Measurements from ENCODE around the gene FAF1. TPM values are rescaled to one million over a fixed set of nuclear protein-coding genes. Genes with fewer than 3 reads are reported as not detected.
"Not testable (repeated sequence)": the region's sequence is repeated elsewhere in the genome, so short reads cannot be mapped to it uniquely, and the experiment has no call there.

FAF1 gene
- total RNA-seq, 2 donors from 2014 or later: 17.8 to 27.5 TPM

GRCh38 chr1:50542362-50542761 lies 417.7 kb downstream of the FAF1 start:
- Histone ChIP-seq H3K4me1 (no peaks in the 10 kb centered on the region), H3K36me3 (replicated peaks in 1 of 2; ENCODE audit: insufficient read depth in 1 of 2, low read depth in 2 of 2) (peaks cover 0 to 2% of the 10 kb centered on the region in 2 donors), H3K4me3 (no peak overlapping the region), H3K27ac (no peak overlapping the region), H3K27me3 (no peaks in the 10 kb centered on the region), H3K9me3 (no peaks in the 10 kb centered on the region)
- DNase-seq (no peak), ATAC-seq (no peak)
- intact Hi-C loops (cut with DNase I): no loop called here
- no peak for TF ChIP-seq CTCF (IDR thresholded peaks at IDR 0.05)
- TF ChIP-seq POLR2A (IDR thresholded peaks at IDR 0.05): no peak

GRCh38 chr1:50538476-50538875 lies 421.6 kb downstream of the FAF1 start:
- peaks cover 0 to 2% of the 10 kb centered on the region in 2 donors for H3K36me3 ChIP-seq (replicated peaks in 1 of 2; ENCODE audit: insufficient read depth in 1 of 2, low read depth in 2 of 2)
- no peak overlapping the region for H3K27ac ChIP-seq
- ATAC-seq: no peak
- H3K27me3 ChIP-seq: no peaks in the 10 kb centered on the region
- no peak for TF ChIP-seq POLR2A (IDR thresholded peaks at IDR 0.05)
- TF ChIP-seq CTCF (IDR thresholded peaks at IDR 0.05): no peak
- H3K4me1 ChIP-seq: no peaks in the 10 kb centered on the region
- no peak overlapping the region for H3K4me3 ChIP-seq
- no peaks in the 10 kb centered on the region for H3K9me3 ChIP-seq
- DNase-seq: no peak
- 94 to 97% methylated on average over 1 of the region's 1 CpG for WGBS, 2 donors
- intact Hi-C loops (cut with DNase I): no loop called here

- intact Hi-C loops (cut with DNase I): no loop called here
- DNase-seq (no peak), ATAC-seq (no peak)
- Histone ChIP-seq H3K4me1 (no peaks in the 10 kb centered on the region), H3K27me3 (no peaks in the 10 kb centered on the region), H3K27ac (no peak overlapping the region), H3K9me3 (no peaks in the 10 kb centered on the region), H3K4me3 (no peak overlapping the region), H3K36me3 (replicated peaks in 1 of 2; ENCODE audit: insufficient read depth in 1 of 2, low read depth in 2 of 2) (no peaks in the 10 kb centered on the region)
- 94 to 100% methylated on average over 1 of the region's 1 CpG for WGBS, 2 donors
- TF ChIP-seq POLR2A (IDR thresholded peaks at IDR 0.05) (no peak), CTCF (IDR thresholded peaks at IDR 0.05) (no peak)
These were observed 428.5 kb downstream of the FAF1 start for GRCh38 chr1:50531601-50532000.

GRCh38 chr1:50531027-50531426 lies 429.0 kb downstream of the FAF1 start:
- Histone ChIP-seq H3K9me3 (no peaks in the 10 kb centered on the region), H3K4me3 (no peak overlapping the region), H3K27ac (no peak overlapping the region), H3K27me3 (no peaks in the 10 kb centered on the region), H3K36me3 (replicated peaks in 1 of 2; ENCODE audit: insufficient read depth in 1 of 2, low read depth in 2 of 2) (no peaks in the 10 kb centered on the region), H3K4me1 (no peaks in the 10 kb centered on the region)
- intact Hi-C loops (cut with DNase I): no loop called here
- 91 to 92% methylated on average over 2 of the region's 2 CpGs for WGBS, 2 donors
- DNase-seq (no peak), ATAC-seq (no peak)
- TF ChIP-seq CTCF (IDR thresholded peaks at IDR 0.05): no peak
- no peak for TF ChIP-seq POLR2A (IDR thresholded peaks at IDR 0.05)

GRCh38 chr1:50529510-50529909 lies 430.6 kb downstream of the FAF1 start:
- no peaks in the 10 kb centered on the region for H3K4me1 ChIP-seq
- no peak overlapping the region for H3K27ac ChIP-seq
- DNase-seq (no peak), ATAC-seq (no peak)
- no peak for TF ChIP-seq POLR2A (IDR thresholded peaks at IDR 0.05)
- no peak for TF ChIP-seq CTCF (IDR thresholded peaks at IDR 0.05)
- no peaks in the 10 kb centered on the region for H3K9me3 ChIP-seq
- H3K4me3 ChIP-seq: no peak overlapping the region
- H3K27me3 ChIP-seq: no peaks in the 10 kb centered on the region
- intact Hi-C loops (cut with DNase I): no loop called here
- no peaks in the 10 kb centered on the region for H3K36me3 ChIP-seq (replicated peaks in 1 of 2; ENCODE audit: insufficient read depth in 1 of 2, low read depth in 2 of 2)

GRCh38 chr1:50527987-50528320 lies 432.1 kb downstream of the FAF1 start:
- H3K27me3 ChIP-seq; intact Hi-C loops (cut with DNase I); H3K4me1 ChIP-seq; H3K4me3 ChIP-seq; H3K36me3 ChIP-seq (replicated peaks in 1 of 2; ENCODE audit: insufficient read depth in 1 of 2, low read depth in 2 of 2); ATAC-seq; H3K9me3 ChIP-seq; DNase-seq; H3K27ac ChIP-seq: not testable (repeated sequence)
- 100% methylated on average over 3 of the region's 3 CpGs for WGBS, 2 donors
